WTC11 (cell line): ENCODE data around the gene CNTLN. TPM values are rescaled to one million over a fixed set of nuclear protein-coding genes. Genes with fewer than 3 reads are reported as not detected.
"Not testable (repeated sequence)": the region's sequence is repeated elsewhere in the genome, so short reads cannot be mapped to it uniquely, and the experiment has no call there.

Source experiments
- ATAC-seq: fragments of 200-7000 bp; cut with Tn5 transposase; 2 replicates; pipeline ENCODE4 v1.10.0; 2021; ENCODE audit warnings: mild to moderate bottlenecking, moderate library complexity
- CTCF ChIA-PET: fragments of 300-600 bp; sonication (Branson Sonifier 250); formaldehyde crosslinking; loops from one replicate; lab custom pipeline; 2021; ENCODE audit warnings: antibody characterized with exemption; lab: Charles Lee
- POLR2A ChIA-PET: fragments of 350-600 bp; sonication (Branson Sonifier 250); formaldehyde crosslinking; loops from one replicate; lab custom pipeline; 2021; ENCODE audit warnings: antibody characterized with exemption; lab: Charles Lee
- DNase-seq: peaks from one replicate; pipeline ENCODE4 v3.0.0; 2021; ENCODE audit warnings: low spot score
- H3K27ac Mint-ChIP-seq: 2 replicates; pipeline ENCODE4 v1.8.0; 2021; ENCODE audit warnings: mixed read lengths
- H3K27me3 Mint-ChIP-seq: 2 replicates; pipeline ENCODE4 v1.8.0; 2021; ENCODE audit warnings: low read depth, mild to moderate bottlenecking, moderate library complexity, mixed read lengths
- H3K36me3 Mint-ChIP-seq: 2 replicates; pipeline ENCODE4 v1.8.0; 2021; ENCODE audit warnings: mixed read lengths
- H3K4me1 Mint-ChIP-seq: 2 replicates; pipeline ENCODE4 v1.8.0; 2022; ENCODE audit warnings: mixed read lengths
- H3K4me3 Mint-ChIP-seq: 2 replicates; pipeline ENCODE4 v1.8.0; 2021; ENCODE audit warnings: mild to moderate bottlenecking, moderate library complexity, mixed read lengths
- H3K9me3 Mint-ChIP-seq: 2 replicates; pipeline ENCODE4 v1.8.0; 2021; ENCODE audit warnings: mixed read lengths
- ETV6 ChIP-seq: sonication (generic); formaldehyde crosslinking; IDR thresholded peaks from 2 replicates; pipeline ENCODE4 v1.8.1; 2022; ENCODE audit warnings: mild to moderate bottlenecking, missing genetic modification reagents
- MYBL2 ChIP-seq: sonication (generic); formaldehyde crosslinking; IDR thresholded peaks from 2 replicates; pipeline ENCODE4 v1.8.1; 2023; ENCODE audit warnings: mild to moderate bottlenecking, moderate library complexity, missing genetic modification reagents
- NFE2L1 ChIP-seq: sonication (generic); formaldehyde crosslinking; IDR thresholded peaks from 2 replicates; pipeline ENCODE4 v1.8.1; 2023; ENCODE audit warnings: missing genetic modification reagents
- NFYB ChIP-seq: sonication (generic); formaldehyde crosslinking; conservative IDR thresholded peaks from 2 replicates; pipeline ENCODE4 v1.8.0; 2022; ENCODE audit warnings: low read depth, missing genetic modification reagents
- OVOL2 ChIP-seq: fragments of 250-450 bp; sonication (Bioruptor Pico); IDR thresholded peaks from 2 replicates; pipeline ENCODE4 v1.9.0; 2021; ENCODE audit warnings: mild to moderate bottlenecking, borderline replicate concordance
- SMAD3 ChIP-seq: sonication (generic); formaldehyde crosslinking; IDR thresholded peaks from 2 replicates; pipeline ENCODE4 v1.8.0; 2022; ENCODE audit warnings: missing genetic modification reagents, mild to moderate bottlenecking, borderline replicate concordance
- SMAD4 ChIP-seq: sonication (generic); formaldehyde crosslinking; IDR thresholded peaks from 2 replicates; pipeline ENCODE4 v1.8.0; 2022; ENCODE audit warnings: mild to moderate bottlenecking, missing genetic modification reagents
- SP1 ChIP-seq: sonication (generic); formaldehyde crosslinking; conservative IDR thresholded peaks from 2 replicates; pipeline ENCODE4 v1.8.1; 2022; ENCODE audit warnings: missing genetic modification reagents
- TEAD1 ChIP-seq: sonication (generic); formaldehyde crosslinking; IDR thresholded peaks from 2 replicates; pipeline ENCODE4 v1.8.0; 2022; ENCODE audit warnings: mild to moderate bottlenecking, missing genetic modification reagents
- ZNF121 ChIP-seq: sonication (generic); formaldehyde crosslinking; IDR thresholded peaks from 2 replicates; pipeline ENCODE4 v1.8.0; 2023; ENCODE audit warnings: missing genetic modification reagents
- ZNF671 ChIP-seq: fragments of 250-450 bp; sonication (Bioruptor Pico); IDR thresholded peaks from 2 replicates; pipeline ENCODE4 v1.8.0; 2021; ENCODE audit warnings: mild to moderate bottlenecking
- total RNA-seq: library from RNA; stranded (reverse); gene quantifications from 3 replicates; pipeline ENCODE4 v1.2.3, GENCODE V29; 2021
- TF ChIP-seq, protein P1 (sequence below): sonication (generic); formaldehyde crosslinking; IDR thresholded peaks from 2 replicates; pipeline ENCODE4 v1.8.1; 2022; ENCODE audit warnings: mild to moderate bottlenecking, moderate library complexity, missing genetic modification reagents
- TF ChIP-seq, protein P2 (sequence below): fragments of 250-450 bp; sonication (Bioruptor Pico); IDR thresholded peaks from 2 replicates; pipeline ENCODE4 v1.9.0; 2021; ENCODE audit warnings: mild to moderate bottlenecking
- TF ChIP-seq, protein P3 (sequence below): fragments of 200-600 bp; IDR thresholded peaks from 2 replicates; pipeline ENCODE4 v1.8.0; 2022; ENCODE audit warnings: antibody characterized with exemption
- TF ChIP-seq, protein P4 (sequence below): fragments of 250-450 bp; sonication (Bioruptor Pico); IDR thresholded peaks from 2 replicates; pipeline ENCODE4 v1.9.0; 2021; ENCODE audit warnings: mild to moderate bottlenecking, borderline replicate concordance
- TF ChIP-seq, protein P5 (sequence below): fragments of 250-450 bp; sonication (Bioruptor Pico); IDR thresholded peaks from 2 replicates; pipeline ENCODE4 v1.8.0; 2021; ENCODE audit warnings: mild to moderate bottlenecking
- TF ChIP-seq, protein P6 (sequence below): sonication (generic); formaldehyde crosslinking; IDR thresholded peaks from 2 replicates; pipeline ENCODE4 v1.8.0; 2023; ENCODE audit warnings: missing genetic modification reagents
- TF ChIP-seq, protein P7 (sequence below): fragments of 250-450 bp; sonication (Bioruptor Pico); IDR thresholded peaks from 2 replicates; pipeline ENCODE4 v1.9.0; 2021; ENCODE audit warnings: moderate library complexity, mild to moderate bottlenecking, inconsistent platforms, borderline replicate concordance

Gene CNTLN
- total RNA-seq, 1 experiment from 2014 or later = 13.4 TPM

DNA sequence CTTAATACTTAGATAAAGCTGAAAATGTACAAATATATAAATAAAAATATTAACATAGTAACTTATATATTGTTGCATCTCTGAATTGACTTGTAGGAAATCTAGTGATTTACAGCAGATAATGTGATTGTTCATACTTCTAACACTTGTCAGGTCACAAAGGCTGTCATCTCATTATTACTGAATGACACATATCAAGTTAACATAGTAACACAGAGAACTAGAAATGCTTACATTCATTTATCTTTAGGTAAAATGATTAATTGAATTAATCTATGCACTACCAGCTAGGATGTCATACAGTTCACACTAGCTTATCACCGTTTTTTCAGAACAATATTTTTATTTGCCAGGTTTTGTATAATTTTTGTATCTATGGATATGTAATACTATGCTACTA, 254.2 kb downstream of the CNTLN start (continued):
- TF ChIP-seq, protein P1, sequence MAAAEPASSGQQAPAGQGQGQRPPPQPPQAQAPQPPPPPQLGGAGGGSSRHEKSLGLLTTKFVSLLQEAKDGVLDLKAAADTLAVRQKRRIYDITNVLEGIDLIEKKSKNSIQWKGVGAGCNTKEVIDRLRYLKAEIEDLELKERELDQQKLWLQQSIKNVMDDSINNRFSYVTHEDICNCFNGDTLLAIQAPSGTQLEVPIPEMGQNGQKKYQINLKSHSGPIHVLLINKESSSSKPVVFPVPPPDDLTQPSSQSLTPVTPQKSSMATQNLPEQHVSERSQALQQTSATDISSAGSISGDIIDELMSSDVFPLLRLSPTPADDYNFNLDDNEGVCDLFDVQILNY = no peak
- TF ChIP-seq, all 79 proteins: peak for 0

DNA sequence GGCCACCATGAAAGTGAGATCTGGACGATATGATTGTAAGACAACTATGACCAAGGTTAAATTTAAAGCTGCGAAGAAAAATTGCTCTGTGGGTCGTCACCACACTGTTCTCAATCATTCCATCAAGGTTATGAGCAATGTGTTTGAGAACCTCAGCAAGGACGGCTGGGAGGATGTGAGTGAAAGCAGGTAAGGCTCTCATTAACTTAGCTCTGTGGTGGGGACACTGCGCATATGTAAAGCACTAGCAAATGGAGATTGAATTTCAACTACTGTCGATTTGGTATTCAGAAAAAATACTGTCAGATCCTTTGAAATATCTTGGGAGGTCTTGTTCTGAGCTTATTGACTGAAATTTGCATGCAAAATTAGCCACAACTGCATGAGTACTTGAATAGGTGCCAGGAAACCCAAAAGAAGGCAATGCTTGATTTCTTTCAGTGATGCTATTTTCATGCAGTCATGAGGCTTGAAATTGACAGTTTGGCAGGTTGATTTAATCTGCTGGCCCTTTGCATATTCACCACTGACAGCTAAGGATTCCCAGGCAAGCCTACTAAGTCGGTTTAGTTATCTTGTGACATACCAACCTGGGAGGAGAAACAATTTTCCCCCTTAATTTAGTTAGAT, 260.2 kb downstream of the CNTLN start:
- Mint-ChIP-seq H3K27me3 (no peaks in the 10 kb centered on the region), H3K9me3 (no peaks in the 10 kb centered on the region), H3K36me3 (no peaks in the 10 kb centered on the region), H3K4me1 (peaks cover 64% of the 10 kb centered on the region), H3K4me3 (peak overlapping the region; percentile 26), H3K27ac (peak overlapping the region; percentile 61)
- DNase-seq = no peak
- POLR2A ChIA-PET = interaction anchor here (0.5 kb wide), 1 partner anchor 442 kb away, joined by 3 read pairs; no protein-coding TSS in a partner anchor
- CTCF ChIA-PET = interaction anchor here (0.6 to 1.3 kb wide), 4 partner anchors 191 to 790 kb away, joined by 3 to 6 read pairs (median 3); no protein-coding TSS in a partner anchor
- ATAC-seq = peak; percentile 81
- TF ChIP-seq ETV6 (no peak), SP1 (no peak), TEAD1 (CRISPR knock-in tag) (peak; percentile 22; the same call in 1 of the 2 replicates)
- TF ChIP-seq, protein P2, sequence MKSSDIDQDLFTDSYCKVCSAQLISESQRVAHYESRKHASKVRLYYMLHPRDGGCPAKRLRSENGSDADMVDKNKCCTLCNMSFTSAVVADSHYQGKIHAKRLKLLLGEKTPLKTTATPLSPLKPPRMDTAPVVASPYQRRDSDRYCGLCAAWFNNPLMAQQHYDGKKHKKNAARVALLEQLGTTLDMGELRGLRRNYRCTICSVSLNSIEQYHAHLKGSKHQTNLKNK (CRISPR knock-in tag) = no peak

DNA sequence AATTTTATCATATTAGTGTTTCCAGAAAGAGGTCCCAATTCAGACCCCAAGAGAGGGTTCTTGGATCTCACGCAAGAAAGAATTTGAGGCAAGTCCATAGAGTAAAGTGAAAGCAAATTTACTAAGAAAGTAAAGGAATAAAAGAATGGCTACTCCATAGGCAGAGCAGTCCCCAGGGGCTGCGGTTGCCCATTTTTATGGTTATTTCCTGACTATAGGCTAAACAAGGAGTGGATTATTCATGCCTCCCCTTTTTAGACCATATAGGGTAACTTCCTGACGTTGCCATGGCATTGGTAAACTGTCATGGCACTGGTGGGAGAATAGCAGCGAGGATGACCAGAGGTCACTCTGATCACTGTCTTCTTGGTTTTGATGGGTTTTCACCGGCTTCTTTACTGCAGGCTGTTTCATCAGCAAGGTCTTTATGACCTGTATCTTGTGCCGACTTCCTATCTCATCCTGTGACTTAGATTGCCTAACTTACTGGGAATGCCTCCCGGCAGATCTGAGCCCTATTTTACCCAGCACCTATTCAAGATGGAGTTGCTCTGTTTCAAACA, 262.4 kb downstream of the CNTLN start:
- peak overlapping the region; percentile 32 for H3K4me3 Mint-ChIP-seq
- POLR2A ChIA-PET = not testable (repeated sequence)

DNA sequence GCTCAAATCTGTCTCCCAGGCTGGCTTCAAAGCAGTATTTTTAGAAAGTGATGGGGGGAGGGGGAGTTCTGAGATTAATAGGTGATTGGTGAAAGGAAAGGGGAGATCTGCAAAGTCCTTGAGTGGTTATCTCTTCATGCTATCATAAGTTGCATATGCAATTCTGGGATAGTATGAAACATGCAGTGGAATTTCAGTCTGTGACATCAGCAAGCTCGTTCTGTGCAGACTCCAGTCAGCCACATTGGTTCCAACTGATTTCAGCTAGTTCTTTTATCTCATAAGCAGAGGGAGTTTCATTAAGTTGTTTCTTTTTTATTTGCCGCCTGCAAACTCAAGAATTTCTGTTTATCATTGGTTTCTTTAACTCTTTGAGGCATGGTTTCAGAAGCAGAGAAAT, 263.5 kb downstream of the CNTLN start:
- H3K27ac Mint-ChIP-seq = 0 out of 2 replicates have a peak overlapping the region, but pooled peaks have one; percentile 11
- no peak overlapping the region; the same call in 1 of the 2 replicates for H3K4me3 Mint-ChIP-seq
- ChIA-PET CTCF (interaction anchor here (1.1 kb wide), 1 partner anchor 335 kb away, joined by 4 read pairs; no protein-coding TSS in a partner anchor), POLR2A (no interaction called here)
- H3K9me3 Mint-ChIP-seq = no peaks in the 10 kb centered on the region
- ATAC-seq = no peak
- no peaks in the 10 kb centered on the region for H3K36me3 Mint-ChIP-seq
- H3K4me1 Mint-ChIP-seq = peaks cover 64% of the 10 kb centered on the region
- DNase-seq = no peak
- no peaks in the 10 kb centered on the region for H3K27me3 Mint-ChIP-seq
- TF ChIP-seq, protein P3, sequence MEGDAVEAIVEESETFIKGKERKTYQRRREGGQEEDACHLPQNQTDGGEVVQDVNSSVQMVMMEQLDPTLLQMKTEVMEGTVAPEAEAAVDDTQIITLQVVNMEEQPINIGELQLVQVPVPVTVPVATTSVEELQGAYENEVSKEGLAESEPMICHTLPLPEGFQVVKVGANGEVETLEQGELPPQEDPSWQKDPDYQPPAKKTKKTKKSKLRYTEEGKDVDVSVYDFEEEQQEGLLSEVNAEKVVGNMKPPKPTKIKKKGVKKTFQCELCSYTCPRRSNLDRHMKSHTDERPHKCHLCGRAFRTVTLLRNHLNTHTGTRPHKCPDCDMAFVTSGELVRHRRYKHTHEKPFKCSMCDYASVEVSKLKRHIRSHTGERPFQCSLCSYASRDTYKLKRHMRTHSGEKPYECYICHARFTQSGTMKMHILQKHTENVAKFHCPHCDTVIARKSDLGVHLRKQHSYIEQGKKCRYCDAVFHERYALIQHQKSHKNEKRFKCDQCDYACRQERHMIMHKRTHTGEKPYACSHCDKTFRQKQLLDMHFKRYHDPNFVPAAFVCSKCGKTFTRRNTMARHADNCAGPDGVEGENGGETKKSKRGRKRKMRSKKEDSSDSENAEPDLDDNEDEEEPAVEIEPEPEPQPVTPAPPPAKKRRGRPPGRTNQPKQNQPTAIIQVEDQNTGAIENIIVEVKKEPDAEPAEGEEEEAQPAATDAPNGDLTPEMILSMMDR = no peak
- no peak for TF ChIP-seq ZNF121 (CRISPR knock-in tag)
- no peak for TF ChIP-seq SMAD4 (CRISPR knock-in tag)
- TF ChIP-seq, protein P4, sequence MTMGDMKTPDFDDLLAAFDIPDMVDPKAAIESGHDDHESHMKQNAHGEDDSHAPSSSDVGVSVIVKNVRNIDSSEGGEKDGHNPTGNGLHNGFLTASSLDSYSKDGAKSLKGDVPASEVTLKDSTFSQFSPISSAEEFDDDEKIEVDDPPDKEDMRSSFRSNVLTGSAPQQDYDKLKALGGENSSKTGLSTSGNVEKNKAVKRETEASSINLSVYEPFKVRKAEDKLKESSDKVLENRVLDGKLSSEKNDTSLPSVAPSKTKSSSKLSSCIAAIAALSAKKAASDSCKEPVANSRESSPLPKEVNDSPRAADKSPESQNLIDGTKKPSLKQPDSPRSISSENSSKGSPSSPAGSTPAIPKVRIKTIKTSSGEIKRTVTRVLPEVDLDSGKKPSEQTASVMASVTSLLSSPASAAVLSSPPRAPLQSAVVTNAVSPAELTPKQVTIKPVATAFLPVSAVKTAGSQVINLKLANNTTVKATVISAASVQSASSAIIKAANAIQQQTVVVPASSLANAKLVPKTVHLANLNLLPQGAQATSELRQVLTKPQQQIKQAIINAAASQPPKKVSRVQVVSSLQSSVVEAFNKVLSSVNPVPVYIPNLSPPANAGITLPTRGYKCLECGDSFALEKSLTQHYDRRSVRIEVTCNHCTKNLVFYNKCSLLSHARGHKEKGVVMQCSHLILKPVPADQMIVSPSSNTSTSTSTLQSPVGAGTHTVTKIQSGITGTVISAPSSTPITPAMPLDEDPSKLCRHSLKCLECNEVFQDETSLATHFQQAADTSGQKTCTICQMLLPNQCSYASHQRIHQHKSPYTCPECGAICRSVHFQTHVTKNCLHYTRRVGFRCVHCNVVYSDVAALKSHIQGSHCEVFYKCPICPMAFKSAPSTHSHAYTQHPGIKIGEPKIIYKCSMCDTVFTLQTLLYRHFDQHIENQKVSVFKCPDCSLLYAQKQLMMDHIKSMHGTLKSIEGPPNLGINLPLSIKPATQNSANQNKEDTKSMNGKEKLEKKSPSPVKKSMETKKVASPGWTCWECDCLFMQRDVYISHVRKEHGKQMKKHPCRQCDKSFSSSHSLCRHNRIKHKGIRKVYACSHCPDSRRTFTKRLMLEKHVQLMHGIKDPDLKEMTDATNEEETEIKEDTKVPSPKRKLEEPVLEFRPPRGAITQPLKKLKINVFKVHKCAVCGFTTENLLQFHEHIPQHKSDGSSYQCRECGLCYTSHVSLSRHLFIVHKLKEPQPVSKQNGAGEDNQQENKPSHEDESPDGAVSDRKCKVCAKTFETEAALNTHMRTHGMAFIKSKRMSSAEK (CRISPR knock-in tag) = no peak
- TF ChIP-seq MYBL2 (CRISPR knock-in tag) = no peak
- TF ChIP-seq OVOL2 (CRISPR knock-in tag) = no peak
- TF ChIP-seq, protein P5, sequence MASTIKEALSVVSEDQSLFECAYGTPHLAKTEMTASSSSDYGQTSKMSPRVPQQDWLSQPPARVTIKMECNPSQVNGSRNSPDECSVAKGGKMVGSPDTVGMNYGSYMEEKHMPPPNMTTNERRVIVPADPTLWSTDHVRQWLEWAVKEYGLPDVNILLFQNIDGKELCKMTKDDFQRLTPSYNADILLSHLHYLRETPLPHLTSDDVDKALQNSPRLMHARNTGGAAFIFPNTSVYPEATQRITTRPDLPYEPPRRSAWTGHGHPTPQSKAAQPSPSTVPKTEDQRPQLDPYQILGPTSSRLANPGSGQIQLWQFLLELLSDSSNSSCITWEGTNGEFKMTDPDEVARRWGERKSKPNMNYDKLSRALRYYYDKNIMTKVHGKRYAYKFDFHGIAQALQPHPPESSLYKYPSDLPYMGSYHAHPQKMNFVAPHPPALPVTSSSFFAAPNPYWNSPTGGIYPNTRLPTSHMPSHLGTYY (CRISPR knock-in tag) = no peak
- no peak for TF ChIP-seq NFE2L1 (CRISPR knock-in tag)
- TF ChIP-seq, protein P6, sequence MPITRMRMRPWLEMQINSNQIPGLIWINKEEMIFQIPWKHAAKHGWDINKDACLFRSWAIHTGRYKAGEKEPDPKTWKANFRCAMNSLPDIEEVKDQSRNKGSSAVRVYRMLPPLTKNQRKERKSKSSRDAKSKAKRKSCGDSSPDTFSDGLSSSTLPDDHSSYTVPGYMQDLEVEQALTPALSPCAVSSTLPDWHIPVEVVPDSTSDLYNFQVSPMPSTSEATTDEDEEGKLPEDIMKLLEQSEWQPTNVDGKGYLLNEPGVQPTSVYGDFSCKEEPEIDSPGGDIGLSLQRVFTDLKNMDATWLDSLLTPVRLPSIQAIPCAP (CRISPR knock-in tag) = no peak
- TF ChIP-seq NFYB (CRISPR knock-in tag) = no peak
- TF ChIP-seq, protein P7, sequence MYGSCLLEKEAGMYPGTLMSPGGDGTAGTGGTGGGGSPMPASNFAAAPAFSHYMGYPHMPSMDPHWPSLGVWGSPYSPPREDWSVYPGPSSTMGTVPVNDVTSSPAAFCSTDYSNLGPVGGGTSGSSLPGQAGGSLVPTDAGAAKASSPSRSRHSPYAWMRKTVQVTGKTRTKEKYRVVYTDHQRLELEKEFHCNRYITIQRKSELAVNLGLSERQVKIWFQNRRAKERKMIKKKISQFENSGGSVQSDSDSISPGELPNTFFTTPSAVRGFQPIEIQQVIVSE = no peak
- TF ChIP-seq SMAD3 = no peak
- TF ChIP-seq ZNF671 (CRISPR knock-in tag) = no peak

More for the DNA sequence above, 262.4 kb downstream of the CNTLN start:
- Mint-ChIP-seq H3K4me1 (peaks cover 68% of the 10 kb centered on the region), H3K27ac (peak overlapping the region; percentile 54)
- CTCF ChIA-PET, H3K9me3 Mint-ChIP-seq, H3K36me3 Mint-ChIP-seq, DNase-seq, H3K27me3 Mint-ChIP-seq: not testable (repeated sequence)
- peak; percentile 59 for ATAC-seq
